IPS DF 6.9 (cell line): ENCODE measurements around the gene EXD3.

Experiments
- DNase-seq: peaks from one replicate; pipeline ENCODE4 v3.0.0-alpha.2; 2013; ENCODE audit warnings: low read depth, low spot score
- H3K27ac ChIP-seq: one replicate; pipeline ENCODE4 v1.5.1; 2013; ENCODE audit warnings: low read length, control low read depth
- H3K27me3 ChIP-seq: 2 replicates; pipeline ENCODE4 v1.6.1; 2013; ENCODE audit warnings: mild to moderate bottlenecking, low read length; ENCODE audit not compliant: control insufficient read depth, insufficient read depth
- H3K36me3 ChIP-seq: 2 replicates; pipeline ENCODE4 v1.6.1; 2013; ENCODE audit warnings: low read length; ENCODE audit not compliant: control insufficient read depth, insufficient read depth
- H3K4me1 ChIP-seq: 2 replicates; pipeline ENCODE4 v1.6.1; 2013; ENCODE audit warnings: low read length; ENCODE audit not compliant: control insufficient read depth, insufficient read depth
- H3K4me3 ChIP-seq: 2 replicates; pipeline ENCODE4 v1.5.1; 2013; ENCODE audit warnings: mild to moderate bottlenecking, low read length
- H3K9me3 ChIP-seq: 2 replicates; pipeline ENCODE4 v1.6.1; 2013; ENCODE audit warnings: low read length, inconsistent platforms; ENCODE audit not compliant: control insufficient read depth, insufficient read depth
- WGBS: extraction: QIAGEN DNeasy Blood & Tissue Kit; methylation state at CpG from one replicate; pipeline ENCODE4 v1.1.7; 2013; ENCODE audit warnings: mixed read lengths, missing lambda C conversion rate; ENCODE audit not compliant: insufficient read length, insufficient coverage; 5-methylcytosine and 5-hydroxymethylcytosine counted together

EXD3 gene

GRCh38 chr9:137371946-137372651, 50.9 kb downstream of the EXD3 start:
- no peaks in the 10 kb centered on the region for H3K9me3 ChIP-seq
- no peak for DNase-seq
- no CpG with 5 or more reads among the region's 25 CpGs for WGBS
- no peaks in the 10 kb centered on the region for H3K4me1 ChIP-seq
- H3K4me3 ChIP-seq: no peak overlapping the region
- H3K27ac ChIP-seq: no peak overlapping the region
- no peaks in the 10 kb centered on the region; the same call in 1 of the 2 replicates for H3K36me3 ChIP-seq
- no peaks in the 10 kb centered on the region for H3K27me3 ChIP-seq

- H3K27me3 ChIP-seq: no peaks in the 10 kb centered on the region
- H3K9me3 ChIP-seq: no peaks in the 10 kb centered on the region
- H3K4me1 ChIP-seq: no peaks in the 10 kb centered on the region
- no peaks in the 10 kb centered on the region; the same call in 1 of the 2 replicates for H3K36me3 ChIP-seq
- no peak overlapping the region for H3K27ac ChIP-seq
- WGBS: no CpG with 5 or more reads among the region's 16 CpGs
- no peak overlapping the region for H3K4me3 ChIP-seq
- DNase-seq: no peak
Measured at GRCh38 chr9:137371521-137371941, 51.4 kb downstream of the EXD3 start.

- Histone ChIP-seq H3K4me3 (no peak overlapping the region), H3K9me3 (no peaks in the 10 kb centered on the region), H3K4me1 (no peaks in the 10 kb centered on the region), H3K27ac (no peak overlapping the region), H3K27me3 (no peaks in the 10 kb centered on the region), H3K36me3 (no peaks in the 10 kb centered on the region; the same call in 1 of the 2 replicates)
- DNase-seq: no peak
- no CpG with 5 or more reads among the region's 52 CpGs for WGBS
Measured at GRCh38 chr9:137370865-137371520, 52.0 kb downstream of the EXD3 start.

- no peaks in the 10 kb centered on the region; the same call in 1 of the 2 replicates for H3K36me3 ChIP-seq
- no peak overlapping the region for H3K27ac ChIP-seq
- no peak overlapping the region for H3K4me3 ChIP-seq
- H3K4me1 ChIP-seq: no peaks in the 10 kb centered on the region
- H3K27me3 ChIP-seq: no peaks in the 10 kb centered on the region
- no peak for DNase-seq
- H3K9me3 ChIP-seq: no peaks in the 10 kb centered on the region
- no CpG with 5 or more reads among the region's 20 CpGs for WGBS
Measured at GRCh38 chr9:137369911-137370764, 52.8 kb downstream of the EXD3 start.

- Histone ChIP-seq H3K9me3 (no peaks in the 10 kb centered on the region), H3K27ac (no peak overlapping the region), H3K36me3 (no peaks in the 10 kb centered on the region; the same call in 1 of the 2 replicates), H3K4me1 (no peaks in the 10 kb centered on the region), H3K27me3 (no peaks in the 10 kb centered on the region), H3K4me3 (no peak overlapping the region)
- no CpG with 5 or more reads among the region's 36 CpGs for WGBS
- DNase-seq: no peak
Measured at GRCh38 chr9:137369061-137369787, 53.7 kb downstream of the EXD3 start.

DNA sequence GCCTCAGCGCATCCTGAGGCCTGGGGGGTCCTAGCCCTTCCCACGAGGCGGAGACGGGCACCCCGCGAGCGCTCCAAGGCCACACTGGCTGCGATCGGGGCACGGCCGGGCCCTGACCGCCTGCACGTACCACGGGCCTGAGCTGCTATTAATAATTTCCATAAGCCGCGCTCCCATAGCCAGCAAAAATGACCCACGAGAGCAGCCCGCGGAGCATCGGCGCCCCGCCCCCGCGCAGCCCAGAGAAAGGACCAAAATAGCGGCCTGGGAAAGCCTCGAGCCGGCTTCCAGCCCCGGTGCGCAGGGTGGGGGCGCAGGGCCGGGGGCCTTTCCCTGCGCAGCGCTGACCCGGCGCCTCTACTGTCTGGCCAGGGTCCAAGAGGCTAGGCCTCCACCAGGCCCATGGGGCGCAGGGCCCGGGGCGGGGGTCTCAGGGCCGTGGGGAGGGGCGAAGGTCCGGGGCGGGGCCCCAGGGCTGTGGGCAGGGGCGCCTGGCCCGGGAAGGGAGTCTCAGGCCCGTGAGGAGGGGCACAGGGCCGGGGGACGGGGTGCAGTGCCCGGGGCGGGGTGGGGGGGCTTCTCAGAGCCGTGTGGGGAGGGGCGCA, 54.4 kb downstream of the EXD3 start:
- WGBS: no CpG with 5 or more reads among the region's 51 CpGs
- H3K4me1 ChIP-seq: no peaks in the 10 kb centered on the region
- DNase-seq: no peak
- no peak overlapping the region for H3K4me3 ChIP-seq
- H3K9me3 ChIP-seq: no peaks in the 10 kb centered on the region
- no peak overlapping the region for H3K27ac ChIP-seq
- no peaks in the 10 kb centered on the region for H3K27me3 ChIP-seq
- no peaks in the 10 kb centered on the region; the same call in 1 of the 2 replicates for H3K36me3 ChIP-seq

- WGBS: no CpG with 5 or more reads among the region's 38 CpGs
- no peak for DNase-seq
- H3K4me3 ChIP-seq: no peak overlapping the region
- no peaks in the 10 kb centered on the region for H3K9me3 ChIP-seq
- H3K36me3 ChIP-seq: no peaks in the 10 kb centered on the region; the same call in 1 of the 2 replicates
- no peaks in the 10 kb centered on the region for H3K4me1 ChIP-seq
- H3K27ac ChIP-seq: no peak overlapping the region
- H3K27me3 ChIP-seq: no peaks in the 10 kb centered on the region
Measured at GRCh38 chr9:137367506-137368430, 55.2 kb downstream of the EXD3 start.

GRCh38 chr9:137366891-137367381, 56.0 kb downstream of the EXD3 start:
- H3K4me3 ChIP-seq: no peak overlapping the region
- no peak for DNase-seq
- H3K27ac ChIP-seq: no peak overlapping the region
- H3K36me3 ChIP-seq: no peaks in the 10 kb centered on the region; the same call in 1 of the 2 replicates
- H3K9me3 ChIP-seq: no peaks in the 10 kb centered on the region
- no peaks in the 10 kb centered on the region for H3K27me3 ChIP-seq
- no CpG with 5 or more reads among the region's 19 CpGs for WGBS
- no peaks in the 10 kb centered on the region for H3K4me1 ChIP-seq

- H3K27ac ChIP-seq: no peak overlapping the region
- H3K9me3 ChIP-seq: no peaks in the 10 kb centered on the region
- no peaks in the 10 kb centered on the region; the same call in 1 of the 2 replicates for H3K36me3 ChIP-seq
- no peaks in the 10 kb centered on the region for H3K4me1 ChIP-seq
- no peak overlapping the region for H3K4me3 ChIP-seq
- H3K27me3 ChIP-seq: no peaks in the 10 kb centered on the region
- WGBS: no CpG with 5 or more reads among the region's 17 CpGs
- DNase-seq: no peak
Measured at GRCh38 chr9:137366445-137366810, 56.5 kb downstream of the EXD3 start.
